GM12864 (cell line): ENCODE results near the gene CST6.
A peak's percentile ranks its signal among the peaks of the same experiment; 100 is the strongest.
"Not testable (repeated sequence)": the region's sequence is repeated elsewhere in the genome, so short reads cannot be mapped to it uniquely, and the experiment has no call there.

Experiments used
- DNase-seq: peaks from one replicate; pipeline ENCODE4 v3.0.0-alpha.2; 2011; ENCODE audit warnings: low read depth
- H3K4me3 ChIP-seq: 2 replicates; pipeline ENCODE4 v1.5.1; 2011; ENCODE audit warnings: mild to moderate bottlenecking, low read depth, low read length, control low read depth
- CTCF ChIP-seq: IDR thresholded peaks from 2 replicates; pipeline ENCODE4 v1.5.1; 2011; ENCODE audit warnings: low read depth, mild to moderate bottlenecking, moderate library complexity, low read length, control low read depth, inconsistent platforms; ENCODE audit errors: missing control alignments

Gene CST6

GRCh38 chr11:66015936-66016792, 4.4 kb downstream of the CST6 start:
- H3K4me3 ChIP-seq = no peak overlapping the region
- no peak for TF ChIP-seq CTCF
- DNase-seq = no peak

- DNase-seq = no peak
- TF ChIP-seq CTCF = no peak
These were observed 5.0 kb downstream of the CST6 start for GRCh38 chr11:66016793-66017177.

GRCh38 chr11:66017321-66017720, 5.5 kb downstream of the CST6 start:
- no peak overlapping the region for H3K4me3 ChIP-seq
- no peak for TF ChIP-seq CTCF
- no peak for DNase-seq

More at GRCh38 chr11:66016793-66017177, 5.0 kb downstream of the CST6 start:
- no peak overlapping the region for H3K4me3 ChIP-seq

- no peak for DNase-seq
- TF ChIP-seq CTCF = no peak
- H3K4me3 ChIP-seq = no peak overlapping the region
These were observed 8.4 kb downstream of the CST6 start for GRCh38 chr11:66020212-66020611.

- TF ChIP-seq CTCF = no peak
- DNase-seq = no peak
- H3K4me3 ChIP-seq = no peak overlapping the region
These were observed 9.0 kb downstream of the CST6 start for GRCh38 chr11:66020618-66021357.

- no peak for DNase-seq
- H3K4me3 ChIP-seq = no peak overlapping the region
- TF ChIP-seq CTCF = peak; percentile 90
These were observed 10.8 kb downstream of the CST6 start for GRCh38 chr11:66022401-66023185.

- not testable (repeated sequence) for H3K4me3 ChIP-seq, DNase-seq
These were observed 11.3 kb downstream of the CST6 start for GRCh38 chr11:66023186-66023440.
